Measurements from ENCODE around the gene G6PC2. TPM values are rescaled to one million over a fixed set of nuclear protein-coding genes. Genes with fewer than 3 reads are reported as not detected.

The G6PC2 gene, protein sequence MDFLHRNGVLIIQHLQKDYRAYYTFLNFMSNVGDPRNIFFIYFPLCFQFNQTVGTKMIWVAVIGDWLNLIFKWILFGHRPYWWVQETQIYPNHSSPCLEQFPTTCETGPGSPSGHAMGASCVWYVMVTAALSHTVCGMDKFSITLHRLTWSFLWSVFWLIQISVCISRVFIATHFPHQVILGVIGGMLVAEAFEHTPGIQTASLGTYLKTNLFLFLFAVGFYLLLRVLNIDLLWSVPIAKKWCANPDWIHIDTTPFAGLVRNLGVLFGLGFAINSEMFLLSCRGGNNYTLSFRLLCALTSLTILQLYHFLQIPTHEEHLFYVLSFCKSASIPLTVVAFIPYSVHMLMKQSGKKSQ
- not detected for total RNA-seq
- long read RNA-seq = 0 reads

DNA sequence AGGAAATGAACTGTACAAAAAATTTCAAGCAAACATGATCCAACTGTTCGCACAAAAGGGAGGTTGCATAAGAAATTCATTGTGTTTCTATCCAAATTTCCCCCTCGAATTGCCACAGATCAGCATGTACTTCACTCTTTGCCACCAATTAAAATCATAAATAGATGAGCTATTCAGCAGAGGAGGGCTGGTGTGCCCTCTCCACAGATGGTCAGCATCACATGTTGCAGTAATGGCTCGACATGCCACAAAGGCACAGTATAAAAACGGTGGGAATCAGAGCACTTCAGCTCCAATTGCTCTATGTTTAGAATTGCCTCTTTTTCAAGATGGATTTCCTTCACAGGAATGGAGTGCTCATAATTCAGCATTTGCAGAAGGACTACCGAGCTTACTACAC lies at the start of gene G6PC2:
Gene G6PC2, plus strand, starts transcription at position 289 of the 400 bp plus-strand sequence. Its CDS starts 41 bp downstream, at position 330.
- DNase-seq (no peak), ATAC-seq (no peak)

DNA sequence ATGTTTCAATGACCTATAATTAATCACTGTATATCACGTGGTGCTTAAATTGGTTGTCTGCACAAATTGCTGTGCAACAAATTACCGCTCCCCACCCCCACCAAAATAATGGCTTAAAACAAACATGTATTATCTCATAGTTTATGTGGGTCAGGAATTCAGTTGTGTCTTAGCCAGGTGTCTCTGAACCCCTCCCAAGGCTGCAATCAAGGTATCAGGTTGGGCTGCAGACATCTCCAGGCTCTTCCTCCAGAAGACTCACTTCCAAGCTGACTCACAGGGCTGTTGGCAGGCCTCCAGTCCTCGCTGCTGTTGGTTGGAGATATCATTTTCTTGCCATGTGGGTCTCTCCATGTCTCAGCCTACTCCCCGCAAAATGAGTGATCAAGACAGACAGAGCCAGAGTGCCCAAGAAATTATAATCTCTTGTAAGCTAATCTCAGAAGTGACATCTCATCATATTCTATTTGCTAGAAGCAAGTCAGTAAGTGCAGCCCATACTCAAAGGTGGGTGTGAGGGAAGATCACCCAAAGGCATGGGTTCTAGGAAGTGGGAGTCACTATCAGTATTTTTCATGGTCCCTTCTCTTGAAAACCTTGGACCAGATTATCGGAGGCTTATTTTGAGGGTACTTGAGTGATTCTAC lies 49.3 kb upstream of the G6PC2 start:
- TF ChIP-seq, protein P1, sequence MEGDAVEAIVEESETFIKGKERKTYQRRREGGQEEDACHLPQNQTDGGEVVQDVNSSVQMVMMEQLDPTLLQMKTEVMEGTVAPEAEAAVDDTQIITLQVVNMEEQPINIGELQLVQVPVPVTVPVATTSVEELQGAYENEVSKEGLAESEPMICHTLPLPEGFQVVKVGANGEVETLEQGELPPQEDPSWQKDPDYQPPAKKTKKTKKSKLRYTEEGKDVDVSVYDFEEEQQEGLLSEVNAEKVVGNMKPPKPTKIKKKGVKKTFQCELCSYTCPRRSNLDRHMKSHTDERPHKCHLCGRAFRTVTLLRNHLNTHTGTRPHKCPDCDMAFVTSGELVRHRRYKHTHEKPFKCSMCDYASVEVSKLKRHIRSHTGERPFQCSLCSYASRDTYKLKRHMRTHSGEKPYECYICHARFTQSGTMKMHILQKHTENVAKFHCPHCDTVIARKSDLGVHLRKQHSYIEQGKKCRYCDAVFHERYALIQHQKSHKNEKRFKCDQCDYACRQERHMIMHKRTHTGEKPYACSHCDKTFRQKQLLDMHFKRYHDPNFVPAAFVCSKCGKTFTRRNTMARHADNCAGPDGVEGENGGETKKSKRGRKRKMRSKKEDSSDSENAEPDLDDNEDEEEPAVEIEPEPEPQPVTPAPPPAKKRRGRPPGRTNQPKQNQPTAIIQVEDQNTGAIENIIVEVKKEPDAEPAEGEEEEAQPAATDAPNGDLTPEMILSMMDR (IDR thresholded peaks at IDR 0.05) = no peak
- intact Hi-C loops (cut with DNase I) = no loop called here
- H3K4me3 ChIP-seq = no peak overlapping the region
- DNase-seq (no peak), ATAC-seq (no peak)
- H3K27me3 ChIP-seq = no peaks in the 10 kb centered on the region
- H3K36me3 ChIP-seq = no peaks in the 10 kb centered on the region
- H3K27ac ChIP-seq = no peak overlapping the region
- no peaks in the 10 kb centered on the region for H3K4me1 ChIP-seq
- H3K9me3 ChIP-seq = no peaks in the 10 kb centered on the region

More for the DNA sequence above, at the start of gene G6PC2:
- Histone ChIP-seq H3K27me3 (no peaks in the 10 kb centered on the region), H3K27ac (no peak within 1 kb of the TSS), H3K9me3 (no peaks in the 10 kb centered on the region), H3K4me3 (no peak within 1 kb of the TSS), H3K36me3 (no peaks in the 10 kb centered on the region), H3K4me1 (no peaks in the 10 kb centered on the region)
- intact Hi-C loops (cut with DNase I) = no loop called here
- TF ChIP-seq, protein P1 (IDR thresholded peaks at IDR 0.05) = no peak

DNA sequence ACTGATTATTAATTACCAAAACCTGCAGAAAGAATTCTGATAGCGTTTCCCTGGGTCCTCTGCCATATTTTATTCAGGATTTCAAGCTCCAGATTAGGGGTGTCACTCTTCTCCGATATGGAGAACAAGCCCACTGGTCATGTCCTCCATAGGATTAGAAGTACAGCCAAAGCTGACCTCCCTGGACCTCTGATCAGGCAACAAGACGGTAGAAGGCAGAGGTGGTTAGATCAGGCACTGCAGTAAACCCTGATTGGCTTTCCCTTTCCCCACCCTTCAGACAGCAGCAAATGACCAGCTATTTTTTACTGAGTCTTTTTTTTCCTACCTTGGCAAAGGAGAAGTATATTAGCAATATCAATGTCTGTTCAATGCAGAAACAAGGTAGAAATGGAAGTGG lies 48.6 kb upstream of the G6PC2 start:
- TF ChIP-seq, protein P1 (IDR thresholded peaks at IDR 0.05) = no peak
- DNase-seq (no peak), ATAC-seq (no peak)
- Histone ChIP-seq H3K36me3 (no peaks in the 10 kb centered on the region), H3K9me3 (no peaks in the 10 kb centered on the region), H3K27me3 (no peaks in the 10 kb centered on the region), H3K4me3 (no peak overlapping the region), H3K27ac (no peak overlapping the region), H3K4me1 (no peaks in the 10 kb centered on the region)
- intact Hi-C loops (cut with DNase I) = no loop called here

DNA sequence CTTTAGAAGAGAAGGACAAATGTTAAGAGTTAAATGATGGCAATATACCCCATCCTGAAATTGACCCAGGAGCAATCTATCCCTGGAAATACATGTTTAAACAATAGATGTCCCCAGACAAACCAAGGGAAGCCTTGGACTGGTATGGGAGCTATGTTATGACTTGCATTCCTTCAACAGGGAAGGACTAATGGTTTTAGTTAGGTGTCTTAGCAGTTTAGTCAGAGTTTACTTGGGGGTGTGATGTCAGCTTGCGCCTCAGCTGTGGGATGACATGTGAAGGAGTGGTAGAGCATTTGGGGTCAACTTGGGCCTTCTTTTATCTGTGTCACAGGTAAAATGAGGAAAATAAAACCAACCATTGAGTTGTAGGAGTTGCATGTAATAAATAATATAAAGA lies 47.6 kb upstream of the G6PC2 start:
- Histone ChIP-seq H3K36me3 (no peaks in the 10 kb centered on the region), H3K27me3 (no peaks in the 10 kb centered on the region), H3K27ac (no peak overlapping the region), H3K4me3 (no peak overlapping the region), H3K9me3 (no peaks in the 10 kb centered on the region), H3K4me1 (no peaks in the 10 kb centered on the region)
- DNase-seq (no peak), ATAC-seq (no peak)
- intact Hi-C loops (cut with DNase I) = no loop called here
- TF ChIP-seq, protein P1 (IDR thresholded peaks at IDR 0.05) = no peak

DNA sequence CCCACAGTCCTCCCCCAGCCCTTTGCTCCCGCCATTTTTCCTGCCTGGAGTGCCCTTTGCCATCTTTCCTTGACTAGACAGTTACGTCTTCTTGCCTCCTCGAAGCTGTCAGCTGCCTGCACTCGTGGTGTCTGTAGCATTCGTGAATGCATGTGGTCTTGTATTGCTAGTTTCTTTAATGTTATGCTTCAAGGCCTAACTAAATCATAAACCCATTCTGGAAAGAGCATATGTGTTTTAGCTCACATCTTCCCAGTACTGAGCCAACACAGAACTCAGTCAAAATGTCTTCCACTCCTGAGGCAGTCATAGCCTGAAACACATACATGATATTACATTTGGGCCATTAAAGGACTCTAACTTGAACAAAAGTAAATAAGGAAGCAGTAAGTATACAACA lies 46.4 kb upstream of the G6PC2 start:
- Histone ChIP-seq H3K4me3 (no peak overlapping the region), H3K27ac (no peak overlapping the region), H3K36me3 (no peaks in the 10 kb centered on the region), H3K9me3 (no peaks in the 10 kb centered on the region), H3K4me1 (no peaks in the 10 kb centered on the region), H3K27me3 (no peaks in the 10 kb centered on the region)
- intact Hi-C loops (cut with DNase I) = no loop called here
- DNase-seq (no peak), ATAC-seq (no peak)
- TF ChIP-seq, protein P1 (IDR thresholded peaks at IDR 0.05) = no peak
